Colonic mucosa (tissue), 4 donors: ENCODE data around the gene MEF2B. TPM values are rescaled to one million over a fixed set of nuclear protein-coding genes. Genes with fewer than 3 reads are reported as not detected.
"Not testable (repeated sequence)": the region's sequence is repeated elsewhere in the genome, so short reads cannot be mapped to it uniquely, and the experiment has no call there.

ENCODE experiments used
- DNase-seq: peaks from one replicate; pipeline ENCODE4 v3.0.0-alpha.2; 2020
- H3K27ac ChIP-seq: fragments of 200-600 bp; one replicate; pipeline ENCODE4 v1.8.0; 2021
- H3K27me3 ChIP-seq: fragments of 200-600 bp; one replicate; pipeline ENCODE4 v1.8.0; 2021
- H3K36me3 ChIP-seq: fragments of 200-600 bp; one replicate; pipeline ENCODE4 v1.8.0; 2021
- H3K4me1 ChIP-seq: fragments of 200-600 bp; one replicate; pipeline ENCODE4 v1.8.0; 2021; ENCODE audit warnings: mild to moderate bottlenecking
- H3K4me3 ChIP-seq: fragments of 200-600 bp; one replicate; pipeline ENCODE4 v1.8.0; 2021
- H3K9ac ChIP-seq, 2 donors: one replicate each; pipeline ENCODE4 v1.7.0; 2013; ENCODE audit warnings: control low read depth in 2 of 2, low read depth in 2 of 2, low read length in 2 of 2
- H3K9me3 ChIP-seq: fragments of 200-600 bp; one replicate; pipeline ENCODE4 v1.8.0; 2021
- CTCF ChIP-seq: fragments of 200-600 bp; IDR thresholded peaks from one replicate; pipeline ENCODE4 v1.8.0; 2022; ENCODE audit warnings: antibody characterized with exemption, mild to moderate bottlenecking
- intact Hi-C: fragments of 100-400 bp; cut with DNase I; formaldehyde crosslinking; loops from one replicate; pipeline ENCODE4 v1.14.1; 2022
- total RNA-seq, 2 donors: library from RNA; stranded (reverse); fragmentation: NEBNext Ultra II Directional in 1 of 2; extraction: Animal tissue kit (Norgen Biotek cat#: 25700) in 1 of 2; gene quantifications; one replicate each; pipeline ENCODE4 v1.2.1, GENCODE V29; 2021
- donor health status: healthy.
- donor health status: DM: no; HTN: no; CAD: no.
- donor health status: DM: no; HTN: no; CAD: no.

The MEF2B gene
- total RNA-seq, 2 donors from 2014 or later: 1.5 to 3.9 TPM

GRCh38 chr19:19105365-19106055 is 64.6 kb downstream of the MEF2B start:
- peak overlapping the region in 1 of 2 donors; percentile 38 for H3K9ac ChIP-seq
- H3K4me3 ChIP-seq: peak overlapping the region; percentile 29

GRCh38 chr19:19103167-19103566 is 66.9 kb downstream of the MEF2B start:
- Histone ChIP-seq H3K4me1 (no peaks in the 10 kb centered on the region), H3K9me3 (no peaks in the 10 kb centered on the region), H3K9ac (no peak overlapping the region), H3K27ac (no peak overlapping the region), H3K36me3 (no peaks in the 10 kb centered on the region), H3K4me3 (no peak overlapping the region), H3K27me3 (no peaks in the 10 kb centered on the region)
- intact Hi-C loops: no loop called here
- no peak for TF ChIP-seq CTCF
- no peak for DNase-seq

More at GRCh38 chr19:19105365-19106055, 64.6 kb downstream of the MEF2B start:
- no peaks in the 10 kb centered on the region for H3K27me3 ChIP-seq
- TF ChIP-seq CTCF: no peak
- H3K9me3 ChIP-seq: no peaks in the 10 kb centered on the region
- intact Hi-C loops: no loop called here
- H3K36me3 ChIP-seq: no peaks in the 10 kb centered on the region
- no peaks in the 10 kb centered on the region for H3K4me1 ChIP-seq
- no peak overlapping the region for H3K27ac ChIP-seq
- DNase-seq: peak; percentile 74

GRCh38 chr19:19102566-19102965 is 67.5 kb downstream of the MEF2B start:
- DNase-seq, H3K9me3 ChIP-seq, H3K27ac ChIP-seq, intact Hi-C loops, H3K4me3 ChIP-seq, H3K9ac ChIP-seq, H3K36me3 ChIP-seq, H3K27me3 ChIP-seq, H3K4me1 ChIP-seq: not testable (repeated sequence)

- intact Hi-C loops: no loop called here
- Histone ChIP-seq H3K36me3 (no peaks in the 10 kb centered on the region), H3K9me3 (no peaks in the 10 kb centered on the region), H3K4me3 (no peak overlapping the region), H3K27me3 (no peaks in the 10 kb centered on the region), H3K4me1 (no peaks in the 10 kb centered on the region), H3K9ac (no peak overlapping the region), H3K27ac (no peak overlapping the region)
- TF ChIP-seq CTCF: no peak
- no peak for DNase-seq
These were observed 68.5 kb downstream of the MEF2B start for GRCh38 chr19:19101540-19101939.

GRCh38 chr19:19098703-19099632 is 71.1 kb downstream of the MEF2B start:
- H3K36me3 ChIP-seq: no peaks in the 10 kb centered on the region
- H3K4me3 ChIP-seq: no peak overlapping the region
- H3K9me3 ChIP-seq: no peaks in the 10 kb centered on the region
- no peak overlapping the region for H3K27ac ChIP-seq
- no peak for TF ChIP-seq CTCF
- no peak for DNase-seq
- intact Hi-C loops: no loop called here
- no peaks in the 10 kb centered on the region for H3K4me1 ChIP-seq
- H3K9ac ChIP-seq: no peak overlapping the region
- no peaks in the 10 kb centered on the region for H3K27me3 ChIP-seq
